ENCODE measurements around the gene LGALS7B.
"Not testable (repeated sequence)": the region's sequence is repeated elsewhere in the genome, so short reads cannot be mapped to it uniquely, and the experiment has no call there.

- TF ChIP-seq JAZF1 (CRISPR knock-in tag; IDR thresholded peaks at IDR 0.05); CTCF (IDR thresholded peaks at IDR 0.05); ZNF138 (CRISPR knock-in tag; conservative IDR thresholded peaks at IDR 0.05); ARID4B (CRISPR knock-in tag; IDR thresholded peaks at IDR 0.05; ENCODE audit: borderline replicate concordance); ZNF317 (CRISPR knock-in tag; IDR thresholded peaks at IDR 0.05; ENCODE audit: borderline replicate concordance, low read depth): not testable (repeated sequence)
These were observed 36.9 kb downstream of the LGALS7B start for GRCh38 chr19:38825936-38826335.
